Measurements from ENCODE around the gene IL10RB.
"Not testable (repeated sequence)": the region's sequence is repeated elsewhere in the genome, so short reads cannot be mapped to it uniquely, and the experiment has no call there.

DNA sequence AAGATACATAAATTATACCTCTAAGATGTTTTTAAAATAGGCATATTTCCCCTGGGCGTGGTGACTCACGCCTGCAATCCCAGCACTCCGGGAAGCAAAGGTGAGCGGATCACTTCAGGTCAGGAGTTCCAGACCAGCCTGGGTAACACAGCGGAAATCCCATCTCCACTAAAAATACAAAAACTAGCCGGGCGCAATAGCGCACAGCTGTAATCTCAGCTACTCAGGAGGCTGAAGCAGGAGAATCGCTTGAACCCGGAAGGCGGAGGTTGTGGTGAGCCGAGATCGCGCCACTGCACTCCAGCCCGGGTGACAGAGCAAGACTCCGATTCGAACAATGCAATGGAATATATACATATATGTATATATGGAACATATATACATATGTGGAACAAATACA, 54.8 kb downstream of the IL10RB start:
- TF ChIP-seq CTCF (conservative IDR thresholded peaks at IDR 0.05; ENCODE audit: low read depth in 2 of 2); POLR2AphosphoS5 (IDR thresholded peaks at IDR 0.05; ENCODE audit: low read depth): not testable (repeated sequence)
